Retina (tissue), 1 donor: ENCODE data around the gene ATG7.

ENCODE experiments used
- DNase-seq: peaks from one replicate; pipeline ENCODE4 v3.0.0-alpha.2; 2016

ATG7 gene

DNA sequence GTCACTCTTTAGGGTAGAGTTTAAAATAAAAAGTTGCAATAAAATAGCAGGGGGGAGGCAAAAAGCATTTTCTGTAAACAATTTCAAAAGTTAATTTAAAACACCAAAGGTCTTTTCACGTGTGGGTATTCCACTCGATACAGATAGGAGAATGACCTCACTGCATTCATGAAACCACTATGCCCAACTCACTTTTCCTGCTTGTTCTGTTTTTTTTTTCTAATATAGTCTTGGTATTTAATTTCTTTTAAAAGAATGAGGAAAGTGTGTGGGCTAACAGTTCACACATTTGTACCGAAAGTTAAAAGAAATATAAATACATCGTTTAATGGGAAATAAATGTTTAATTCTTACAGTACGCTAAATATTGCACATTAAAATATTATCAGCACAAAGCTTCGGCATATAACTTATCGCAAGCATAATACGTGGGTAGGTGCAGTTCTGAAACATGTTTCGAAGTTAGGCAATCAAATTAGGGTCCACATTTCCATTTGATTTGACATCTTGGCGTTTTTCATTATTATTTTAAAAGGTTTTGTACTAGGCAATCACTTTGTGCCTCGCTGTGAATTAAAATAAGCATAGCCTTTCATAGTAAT lies 330.1 kb downstream of the ATG7 start:
- no peak for DNase-seq

DNA sequence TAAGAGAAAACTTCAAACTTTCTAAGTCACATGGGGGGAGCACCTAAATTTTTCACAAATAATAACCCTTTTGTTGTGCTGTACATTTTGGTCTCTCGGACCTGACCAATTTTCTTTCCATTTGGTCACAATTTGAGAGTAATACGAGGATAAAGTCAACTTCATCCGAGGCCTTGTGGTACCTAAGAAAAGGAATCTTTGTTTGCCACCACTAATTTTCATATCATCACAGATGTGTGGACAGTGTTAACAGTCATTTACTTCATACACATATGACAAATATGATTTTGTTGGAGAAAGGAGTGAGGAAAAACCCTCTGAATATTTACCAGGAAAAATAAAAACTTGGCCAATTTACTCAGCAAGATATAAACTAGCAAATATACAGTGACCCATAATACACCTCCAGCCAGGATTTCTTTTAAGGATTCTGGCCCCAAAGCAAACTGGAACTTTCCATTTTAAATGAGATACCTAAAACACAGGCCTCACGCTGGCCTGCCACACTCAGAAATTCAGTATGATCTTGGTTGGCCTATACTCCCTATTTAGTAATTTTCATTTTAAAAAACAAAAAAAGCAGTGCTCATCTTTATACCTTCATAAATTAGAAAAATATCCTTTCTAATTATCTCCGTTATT lies 330.8 kb downstream of the ATG7 start:
- DNase-seq = no peak

DNA sequence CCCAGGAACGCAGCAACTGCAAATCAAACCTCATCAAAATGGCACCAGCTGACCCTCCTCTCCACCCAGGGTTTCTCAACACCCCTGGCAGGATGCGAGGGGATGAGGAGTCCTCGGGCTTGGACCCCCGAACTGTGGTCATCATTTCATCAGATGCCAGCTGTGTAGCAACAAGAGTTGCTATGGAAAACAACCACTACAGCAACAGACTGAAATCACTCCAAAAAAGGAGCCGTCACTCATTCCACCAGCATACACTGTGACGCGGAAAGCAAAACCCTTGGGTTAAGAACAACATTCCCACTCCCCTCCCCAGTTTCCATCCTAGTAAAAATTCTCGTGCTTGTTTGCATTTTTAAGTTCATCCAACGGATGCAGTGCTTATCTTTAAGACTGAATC lies 331.4 kb downstream of the ATG7 start:
- DNase-seq = no peak

DNA sequence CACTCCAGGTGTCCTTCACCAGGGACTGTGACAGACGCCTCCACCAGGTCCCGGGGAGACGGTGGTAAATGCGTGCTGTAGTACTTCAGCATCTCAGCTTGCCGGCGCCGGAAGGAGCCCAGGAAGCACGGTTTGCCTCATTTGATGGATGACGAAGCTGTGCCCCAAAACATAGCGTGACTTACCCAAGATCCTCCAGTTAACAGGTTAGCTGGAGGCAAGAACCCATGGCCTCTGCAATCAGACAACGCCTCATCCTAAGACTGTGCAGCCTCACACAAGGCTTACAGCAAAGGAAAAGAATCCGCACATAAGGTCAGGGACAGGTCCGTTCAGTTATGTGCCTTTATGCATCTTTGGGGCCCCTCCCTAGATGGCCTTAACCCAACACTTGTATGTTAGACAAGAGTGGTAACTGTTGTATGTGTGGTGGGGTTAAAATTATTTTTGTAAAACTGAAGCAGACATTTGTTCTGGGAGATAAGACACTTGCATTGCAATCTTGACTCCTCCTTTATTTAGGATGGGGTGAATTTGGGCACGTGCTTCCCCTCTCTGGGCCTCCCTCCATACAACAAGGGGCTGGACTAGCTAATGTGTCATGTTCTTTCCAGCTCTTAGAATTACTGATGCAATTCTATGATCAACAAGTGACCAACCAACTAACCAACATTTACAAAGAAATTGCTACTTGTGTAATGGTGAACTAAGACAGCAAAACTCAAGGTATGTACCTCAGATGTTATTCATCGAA lies 332.1 kb downstream of the ATG7 start:
- no peak for DNase-seq

DNA sequence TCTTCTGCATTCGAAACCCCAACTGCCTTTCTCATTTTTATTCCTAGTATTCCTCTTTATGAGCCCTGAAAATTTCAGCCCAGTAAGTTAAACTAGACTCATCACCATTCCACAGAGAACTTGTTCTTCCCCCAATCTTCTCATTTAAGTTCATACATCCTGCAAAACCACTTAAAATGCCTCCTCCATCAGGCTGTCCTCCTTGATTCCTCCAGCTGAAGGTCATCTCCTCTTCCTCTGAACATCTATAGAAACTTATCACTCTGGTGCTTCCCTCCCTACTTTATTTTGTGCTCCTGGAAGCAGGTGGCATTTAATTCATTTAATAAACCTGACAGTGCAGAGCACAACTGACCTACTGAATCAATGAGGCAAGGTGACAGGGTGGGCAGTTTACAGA lies 333.2 kb downstream of the ATG7 start:
- DNase-seq = no peak

DNA sequence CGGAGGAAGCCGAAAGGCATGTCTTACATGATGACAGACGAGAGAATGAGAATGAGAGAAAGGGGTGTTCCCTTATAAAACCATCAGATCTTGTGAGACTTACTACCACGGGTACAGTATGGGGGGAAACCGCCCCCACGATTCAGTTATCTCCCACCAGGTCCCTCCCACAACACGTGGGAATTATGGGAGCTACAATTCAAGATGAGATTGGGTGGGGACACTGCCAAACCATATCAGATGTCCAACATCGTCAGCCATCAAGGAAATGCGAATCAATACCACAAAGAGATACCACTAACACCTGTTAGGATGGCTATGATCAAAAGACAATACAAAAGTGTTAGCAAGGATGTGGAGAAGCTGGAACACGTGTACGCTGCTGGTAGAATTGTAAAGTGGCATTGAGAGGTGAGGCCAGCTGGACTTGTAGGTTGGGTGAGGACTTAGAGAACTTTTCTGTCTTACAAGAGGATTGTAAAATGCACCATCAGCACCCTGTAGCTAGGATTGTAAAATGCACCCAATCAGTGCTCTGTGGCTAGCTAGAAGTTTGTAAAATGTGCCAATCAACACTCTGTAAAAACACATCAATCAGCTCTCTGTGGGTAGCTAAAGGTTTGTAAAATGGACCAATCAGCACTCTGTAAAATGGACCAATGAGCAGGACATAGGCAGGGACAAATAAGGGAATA lies 334.0 kb downstream of the ATG7 start:
- no peak for DNase-seq

DNA sequence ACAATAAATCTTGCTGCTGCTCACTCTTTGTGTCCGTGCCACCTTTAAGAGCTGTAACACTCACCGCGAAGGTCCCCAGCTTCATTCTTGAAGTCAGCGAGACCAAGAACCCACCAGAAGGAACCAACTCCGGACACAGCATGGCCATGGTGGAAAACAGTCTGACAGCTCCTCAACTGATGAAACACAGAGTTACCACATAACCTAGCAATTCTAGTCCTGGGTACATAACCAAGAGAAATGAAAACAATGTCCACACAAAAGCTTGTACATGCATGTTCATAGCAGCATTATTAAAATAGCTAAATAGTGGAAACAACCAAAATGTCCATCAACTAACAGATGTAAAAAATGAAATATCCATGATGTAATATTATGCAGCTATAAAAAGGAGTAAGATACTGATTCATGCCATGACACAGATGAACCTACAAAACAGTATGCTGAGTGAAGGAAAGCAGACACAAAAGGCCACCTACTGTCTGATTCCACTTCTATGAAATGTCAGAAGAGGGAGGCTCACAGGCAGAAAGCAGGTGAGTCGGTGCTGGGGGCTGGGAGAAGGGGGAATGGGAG lies 334.8 kb downstream of the ATG7 start:
- no peak for DNase-seq
